ENCODE results near the gene SFXN3. TPM values are rescaled to one million over a fixed set of nuclear protein-coding genes. Genes with fewer than 3 reads are reported as not detected.

The SFXN3 gene
- total and polyA plus RNA-seq, 2 of the 13 experiments (the other 11 are each of a cell fraction or from before 2014, with no cell fraction given) = 16.8 to 71.5 TPM

DNA sequence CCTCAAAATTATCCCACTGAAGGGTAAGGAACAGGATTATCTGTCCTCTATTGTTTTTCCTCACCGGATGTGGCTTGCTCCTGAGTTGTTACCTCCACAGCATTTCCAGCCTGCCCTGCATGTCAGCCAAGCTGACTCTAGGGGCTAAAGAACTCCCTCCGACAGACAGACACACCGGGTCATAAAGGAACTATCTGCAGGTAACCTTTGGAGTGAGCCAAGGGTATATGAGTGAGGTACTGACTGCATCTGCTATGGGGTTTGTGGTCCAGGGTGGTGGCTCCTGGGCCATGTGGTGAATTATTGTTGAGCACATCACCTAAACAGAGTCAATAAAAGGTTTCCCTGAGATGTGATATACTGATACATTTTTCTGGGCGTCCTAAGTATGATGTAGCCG is 23.8 kb downstream of the SFXN3 start:
- Histone ChIP-seq H3K4me1 (ENCODE audit: insufficient read depth, low read length) (peaks cover 71% of the 10 kb centered on the region), H2AFZ (ENCODE audit: low read length) (no peak overlapping the region), H3K4me2 (ENCODE audit: low read depth, low read length) (no peak overlapping the region), H3K27me3 (ENCODE audit: control insufficient read depth in 1 of 2, insufficient read depth in 2 of 2, low read length in 2 of 2) (no peaks in the 10 kb centered on the region), H3K79me2 (ENCODE audit: insufficient read depth, low read length) (peaks cover 20% of the 10 kb centered on the region), H3K9ac (ENCODE audit: insufficient read depth, low read depth, low read length) (no peak overlapping the region), H3K9me3 (ENCODE audit: low read length) (no peaks in the 10 kb centered on the region), H4K20me1 (ENCODE audit: insufficient read depth, low read length) (no peaks in the 10 kb centered on the region), H3K4me3 (replicated peaks in 1 of 3; ENCODE audit: insufficient read depth in 1 of 3, low read depth in 2 of 3, low read length in 3 of 3) (no peak overlapping the region), H3K36me3 (replicated peaks in 1 of 2; ENCODE audit: control insufficient read depth in 1 of 2, insufficient read depth in 2 of 2, low read length in 2 of 2) (0 out of 5 replicates have a peak, but pooled peaks cover 0 to 2% of the 10 kb centered on the region in 2 experiments), H3K27ac (ENCODE audit: extremely low read length, insufficient read depth, low read length) (no peak overlapping the region)
- CTCF ChIA-PET (ENCODE audit: low intra/inter-chr PET ratio, low total read pairs) = interaction anchor here (3.2 kb wide), 1 partner anchor 13 kb away, joined by 9 read pairs; no protein-coding TSS in a partner anchor
- WGBS (ENCODE audit: low lambda C conversion rate) = 89% methylated on average over 5 of the region's 5 CpGs
- no peak for TF ChIP-seq DNMT3B (CRISPR knock-in tag; conservative IDR thresholded peaks at IDR 0.05)
- TF ChIP-seq, protein P1, sequence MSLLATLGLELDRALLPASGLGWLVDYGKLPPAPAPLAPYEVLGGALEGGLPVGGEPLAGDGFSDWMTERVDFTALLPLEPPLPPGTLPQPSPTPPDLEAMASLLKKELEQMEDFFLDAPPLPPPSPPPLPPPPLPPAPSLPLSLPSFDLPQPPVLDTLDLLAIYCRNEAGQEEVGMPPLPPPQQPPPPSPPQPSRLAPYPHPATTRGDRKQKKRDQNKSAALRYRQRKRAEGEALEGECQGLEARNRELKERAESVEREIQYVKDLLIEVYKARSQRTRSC (CRISPR knock-in tag; IDR thresholded peaks at IDR 0.05; ENCODE audit: low read depth) = no peak
- TF ChIP-seq TRIM24 (CRISPR knock-in tag; IDR thresholded peaks at IDR 0.05) = no peak
- TF ChIP-seq SMYD3 (CRISPR knock-in tag; IDR thresholded peaks at IDR 0.05) = no peak
- no peak for TF ChIP-seq ZNF292 (CRISPR knock-in tag; IDR thresholded peaks at IDR 0.05; ENCODE audit: borderline replicate concordance, low read depth)
- TF ChIP-seq, protein P2, sequence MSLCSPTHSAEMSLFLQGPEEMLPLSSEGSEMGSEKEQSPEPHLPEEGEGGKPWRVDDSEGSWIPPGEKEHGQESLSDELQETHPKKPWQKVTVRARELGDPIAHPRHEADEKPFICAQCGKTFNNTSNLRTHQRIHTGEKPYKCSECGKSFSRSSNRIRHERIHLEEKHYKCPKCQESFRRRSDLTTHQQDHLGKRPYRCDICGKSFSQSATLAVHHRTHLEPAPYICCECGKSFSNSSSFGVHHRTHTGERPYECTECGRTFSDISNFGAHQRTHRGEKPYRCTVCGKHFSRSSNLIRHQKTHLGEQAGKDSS (CRISPR knock-in tag; IDR thresholded peaks at IDR 0.05; ENCODE audit: borderline replicate concordance, low read depth) = no peak
- no peak for TF ChIP-seq HNF4A (CRISPR knock-in tag; IDR thresholded peaks at IDR 0.05)
- TF ChIP-seq KDM1A (CRISPR knock-in tag; IDR thresholded peaks at IDR 0.05) = no peak
- TF ChIP-seq GATAD1 (CRISPR knock-in tag; IDR thresholded peaks at IDR 0.05) = no peak
- TF ChIP-seq, protein P3, sequence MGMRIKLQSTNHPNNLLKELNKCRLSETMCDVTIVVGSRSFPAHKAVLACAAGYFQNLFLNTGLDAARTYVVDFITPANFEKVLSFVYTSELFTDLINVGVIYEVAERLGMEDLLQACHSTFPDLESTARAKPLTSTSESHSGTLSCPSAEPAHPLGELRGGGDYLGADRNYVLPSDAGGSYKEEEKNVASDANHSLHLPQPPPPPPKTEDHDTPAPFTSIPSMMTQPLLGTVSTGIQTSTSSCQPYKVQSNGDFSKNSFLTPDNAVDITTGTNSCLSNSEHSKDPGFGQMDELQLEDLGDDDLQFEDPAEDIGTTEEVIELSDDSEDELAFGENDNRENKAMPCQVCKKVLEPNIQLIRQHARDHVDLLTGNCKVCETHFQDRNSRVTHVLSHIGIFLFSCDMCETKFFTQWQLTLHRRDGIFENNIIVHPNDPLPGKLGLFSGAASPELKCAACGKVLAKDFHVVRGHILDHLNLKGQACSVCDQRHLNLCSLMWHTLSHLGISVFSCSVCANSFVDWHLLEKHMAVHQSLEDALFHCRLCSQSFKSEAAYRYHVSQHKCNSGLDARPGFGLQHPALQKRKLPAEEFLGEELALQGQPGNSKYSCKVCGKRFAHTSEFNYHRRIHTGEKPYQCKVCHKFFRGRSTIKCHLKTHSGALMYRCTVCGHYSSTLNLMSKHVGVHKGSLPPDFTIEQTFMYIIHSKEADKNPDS (CRISPR knock-in tag; IDR thresholded peaks at IDR 0.05) = no peak
- TF ChIP-seq ZNF556 (CRISPR knock-in tag; IDR thresholded peaks at IDR 0.05; ENCODE audit: borderline replicate concordance) = no peak
- no peak for TF ChIP-seq NR2F6 (IDR thresholded peaks at IDR 0.05)
- TF ChIP-seq NR2F6 (CRISPR knock-in tag; IDR thresholded peaks at IDR 0.05) = no peak
- no peak for TF ChIP-seq ZNF282 (IDR thresholded peaks at IDR 0.05; ENCODE audit: partially characterized antibody)
- no peak for TF ChIP-seq MZF1 (CRISPR knock-in tag; IDR thresholded peaks at IDR 0.05; ENCODE audit: borderline replicate concordance)
- no peak for TF ChIP-seq CREM (IDR thresholded peaks at IDR 0.05)
- no peak for TF ChIP-seq CREM (CRISPR knock-in tag; IDR thresholded peaks at IDR 0.05)
- no peak for TF ChIP-seq ZNF597 (CRISPR knock-in tag; IDR thresholded peaks at IDR 0.05)
- TF ChIP-seq NONO (IDR thresholded peaks at IDR 0.05) = no peak
- TF ChIP-seq NONO (CRISPR knock-in tag; conservative IDR thresholded peaks at IDR 0.05) = no peak
- FAIRE-seq (no peak), ATAC-seq (no peak), DNase-seq (ENCODE audit: low spot score) (no peak)
- intact Hi-C loops (cut with micrococcal nuclease; ENCODE audit: unreplicated experiment) = no loop called here
- BruUV-seq (replicated peaks) = no TSS peak
- in situ Hi-C loops (cut with HindIII; ENCODE audit: extremely low pct_ligation_motif_present, low pct_unique_long_range_greater_than_20kb) = no loop called here
- POLR2A ChIA-PET = interaction anchor here (0.8 to 2.2 kb wide), 3 partner anchors 10 to 13 kb away, joined by 3 to 9 read pairs (median 3); no protein-coding TSS in a partner anchor
